HEK293 (cell line): ENCODE data around the gene ASGR2.

Experiments used
- KLF9 ChIP-seq: fragments of 450-650 bp; formaldehyde crosslinking; IDR thresholded peaks from 2 replicates; pipeline ENCODE4 v1.5.1; 2016; ENCODE audit warnings: missing biosample characterization, missing genetic modification characterization, low read depth
- YY1 ChIP-seq: fragments of 450-650 bp; formaldehyde crosslinking; IDR thresholded peaks from 2 replicates; pipeline ENCODE4 v1.5.1; 2018; ENCODE audit warnings: missing biosample characterization, missing genetic modification characterization
- ZNF114 ChIP-seq: fragments of 450-650 bp; formaldehyde crosslinking; IDR thresholded peaks from 2 replicates; pipeline ENCODE4 v1.5.0; 2017; ENCODE audit warnings: missing biosample characterization, missing genetic modification characterization
- ZNF184 ChIP-seq: fragments of 450-650 bp; IDR thresholded peaks from 2 replicates; pipeline ENCODE4 v1.5.1; 2018; ENCODE audit warnings: missing biosample characterization, mild to moderate bottlenecking, missing genetic modification characterization
- ZNF23 ChIP-seq: fragments of 450-650 bp; formaldehyde crosslinking; IDR thresholded peaks from 2 replicates; pipeline ENCODE4 v1.5.1; 2016; ENCODE audit warnings: missing biosample characterization, missing genetic modification characterization, borderline replicate concordance
- ZNF514 ChIP-seq: fragments of 450-650 bp; formaldehyde crosslinking; IDR thresholded peaks from 2 replicates; pipeline ENCODE4 v1.5.1; 2016; ENCODE audit warnings: missing biosample characterization, missing genetic modification characterization
- ZNF560 ChIP-seq: fragments of 450-650 bp; formaldehyde crosslinking; IDR thresholded peaks from 2 replicates; pipeline ENCODE4 v1.5.1; 2017; ENCODE audit warnings: missing biosample characterization, missing genetic modification characterization, borderline replicate concordance
- TF ChIP-seq, protein P1 (sequence below): fragments of 450-650 bp; formaldehyde crosslinking; IDR thresholded peaks from 2 replicates; pipeline ENCODE4 v1.5.1; 2016; ENCODE audit warnings: missing biosample characterization, missing genetic modification characterization
- TF ChIP-seq, protein P2 (sequence below): fragments of 450-650 bp; formaldehyde crosslinking; conservative IDR thresholded peaks from 2 replicates; pipeline ENCODE4 v1.5.1; 2016; ENCODE audit warnings: low read depth, missing biosample characterization, missing genetic modification characterization

DNA sequence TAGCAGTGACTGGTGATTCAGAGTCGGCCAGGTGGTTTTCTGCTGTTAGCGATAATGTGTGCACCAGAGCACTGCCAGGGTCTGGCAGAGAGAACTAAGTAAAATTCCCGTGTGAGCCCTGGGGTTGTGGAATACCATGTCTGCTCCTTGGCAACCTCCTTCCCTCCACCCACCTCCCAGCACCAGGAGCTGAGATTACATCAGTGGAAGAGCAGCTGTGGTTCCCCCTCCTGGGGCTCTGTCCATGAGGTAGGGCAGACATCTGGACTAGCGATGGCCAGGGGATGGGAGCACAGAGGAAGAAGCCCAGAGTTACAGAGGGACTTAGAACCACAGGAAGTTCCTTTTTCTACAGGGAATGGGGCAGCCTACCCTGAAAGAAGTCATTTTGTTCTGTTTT, 50.4 kb downstream of the ASGR2 start:
- TF ChIP-seq, protein P1, sequence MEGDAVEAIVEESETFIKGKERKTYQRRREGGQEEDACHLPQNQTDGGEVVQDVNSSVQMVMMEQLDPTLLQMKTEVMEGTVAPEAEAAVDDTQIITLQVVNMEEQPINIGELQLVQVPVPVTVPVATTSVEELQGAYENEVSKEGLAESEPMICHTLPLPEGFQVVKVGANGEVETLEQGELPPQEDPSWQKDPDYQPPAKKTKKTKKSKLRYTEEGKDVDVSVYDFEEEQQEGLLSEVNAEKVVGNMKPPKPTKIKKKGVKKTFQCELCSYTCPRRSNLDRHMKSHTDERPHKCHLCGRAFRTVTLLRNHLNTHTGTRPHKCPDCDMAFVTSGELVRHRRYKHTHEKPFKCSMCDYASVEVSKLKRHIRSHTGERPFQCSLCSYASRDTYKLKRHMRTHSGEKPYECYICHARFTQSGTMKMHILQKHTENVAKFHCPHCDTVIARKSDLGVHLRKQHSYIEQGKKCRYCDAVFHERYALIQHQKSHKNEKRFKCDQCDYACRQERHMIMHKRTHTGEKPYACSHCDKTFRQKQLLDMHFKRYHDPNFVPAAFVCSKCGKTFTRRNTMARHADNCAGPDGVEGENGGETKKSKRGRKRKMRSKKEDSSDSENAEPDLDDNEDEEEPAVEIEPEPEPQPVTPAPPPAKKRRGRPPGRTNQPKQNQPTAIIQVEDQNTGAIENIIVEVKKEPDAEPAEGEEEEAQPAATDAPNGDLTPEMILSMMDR = no peak
- TF ChIP-seq ZNF184 (no peak), ZNF560 (tag by site-specific recombination) (no peak), YY1 (tag by site-specific recombination) (no peak), ZNF114 (tag by site-specific recombination) (no peak), KLF9 (no peak), ZNF514 (tag by site-specific recombination) (no peak), ZNF23 (tag by site-specific recombination) (no peak)
- TF ChIP-seq, protein P2, sequence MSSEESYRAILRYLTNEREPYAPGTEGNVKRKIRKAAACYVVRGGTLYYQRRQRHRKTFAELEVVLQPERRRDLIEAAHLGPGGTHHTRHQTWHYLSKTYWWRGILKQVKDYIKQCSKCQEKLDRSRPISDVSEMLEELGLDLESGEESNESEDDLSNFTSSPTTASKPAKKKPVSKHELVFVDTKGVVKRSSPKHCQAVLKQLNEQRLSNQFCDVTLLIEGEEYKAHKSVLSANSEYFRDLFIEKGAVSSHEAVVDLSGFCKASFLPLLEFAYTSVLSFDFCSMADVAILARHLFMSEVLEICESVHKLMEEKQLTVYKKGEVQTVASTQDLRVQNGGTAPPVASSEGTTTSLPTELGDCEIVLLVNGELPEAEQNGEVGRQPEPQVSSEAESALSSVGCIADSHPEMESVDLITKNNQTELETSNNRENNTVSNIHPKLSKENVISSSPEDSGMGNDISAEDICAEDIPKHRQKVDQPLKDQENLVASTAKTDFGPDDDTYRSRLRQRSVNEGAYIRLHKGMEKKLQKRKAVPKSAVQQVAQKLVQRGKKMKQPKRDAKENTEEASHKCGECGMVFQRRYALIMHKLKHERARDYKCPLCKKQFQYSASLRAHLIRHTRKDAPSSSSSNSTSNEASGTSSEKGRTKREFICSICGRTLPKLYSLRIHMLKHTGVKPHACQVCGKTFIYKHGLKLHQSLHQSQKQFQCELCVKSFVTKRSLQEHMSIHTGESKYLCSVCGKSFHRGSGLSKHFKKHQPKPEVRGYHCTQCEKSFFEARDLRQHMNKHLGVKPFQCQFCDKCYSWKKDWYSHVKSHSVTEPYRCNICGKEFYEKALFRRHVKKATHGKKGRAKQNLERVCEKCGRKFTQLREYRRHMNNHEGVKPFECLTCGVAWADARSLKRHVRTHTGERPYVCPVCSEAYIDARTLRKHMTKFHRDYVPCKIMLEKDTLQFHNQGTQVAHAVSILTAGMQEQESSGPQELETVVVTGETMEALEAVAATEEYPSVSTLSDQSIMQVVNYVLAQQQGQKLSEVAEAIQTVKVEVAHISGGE (tag by site-specific recombination) = no peak
